ENCODE results near the gene SUGCT.
"Not testable (repeated sequence)": the region's sequence is repeated elsewhere in the genome, so short reads cannot be mapped to it uniquely, and the experiment has no call there.

The SUGCT gene

GRCh38 chr7:40332516-40332915 is 197.7 kb downstream of the SUGCT start:
- no peak for DNase-seq

- DNase-seq = no peak
Measured at GRCh38 chr7:40341836-40342235, 207.0 kb downstream of the SUGCT start.

- DNase-seq = no peak
Measured at GRCh38 chr7:40346554-40346953, 211.7 kb downstream of the SUGCT start.

- DNase-seq = no peak
Measured at GRCh38 chr7:40348126-40348728, 213.4 kb downstream of the SUGCT start.

- no peak for DNase-seq
Measured at GRCh38 chr7:40350100-40350499, 215.3 kb downstream of the SUGCT start.

GRCh38 chr7:40354711-40355110 is 219.9 kb downstream of the SUGCT start:
- DNase-seq = no peak

- no peak for DNase-seq
Measured at GRCh38 chr7:40356312-40356711, 221.5 kb downstream of the SUGCT start.

- DNase-seq = no peak
Measured at GRCh38 chr7:40356871-40357709, 222.3 kb downstream of the SUGCT start.

GRCh38 chr7:40369641-40370277 is 235.0 kb downstream of the SUGCT start:
- no peak for DNase-seq

GRCh38 chr7:40371806-40372440 is 237.1 kb downstream of the SUGCT start:
- DNase-seq = no peak

- DNase-seq = no peak
Measured at GRCh38 chr7:40374575-40374974, 239.8 kb downstream of the SUGCT start.

- DNase-seq = no peak
Measured at GRCh38 chr7:40380111-40380510, 245.3 kb downstream of the SUGCT start.

GRCh38 chr7:40382145-40382544 is 247.3 kb downstream of the SUGCT start:
- DNase-seq = no peak

GRCh38 chr7:40393660-40394059 is 258.9 kb downstream of the SUGCT start:
- no peak for DNase-seq

- DNase-seq = no peak
Measured at GRCh38 chr7:40394400-40394799, 259.6 kb downstream of the SUGCT start.

GRCh38 chr7:40400525-40400924 is 265.7 kb downstream of the SUGCT start:
- no peak for DNase-seq

GRCh38 chr7:40401406-40401805 is 266.6 kb downstream of the SUGCT start:
- no peak for DNase-seq

- DNase-seq = no peak
Measured at GRCh38 chr7:40402661-40403060, 267.9 kb downstream of the SUGCT start.

- DNase-seq = no peak
Measured at GRCh38 chr7:40403703-40404476, 269.1 kb downstream of the SUGCT start.

- DNase-seq = no peak
Measured at GRCh38 chr7:40405991-40406390, 271.2 kb downstream of the SUGCT start.

- no peak for DNase-seq
Measured at GRCh38 chr7:40412323-40412722, 277.5 kb downstream of the SUGCT start.

- not testable (repeated sequence) for DNase-seq
Measured at GRCh38 chr7:40414704-40415103, 279.9 kb downstream of the SUGCT start.

GRCh38 chr7:40418448-40418847 is 283.6 kb downstream of the SUGCT start:
- no peak for DNase-seq

All from NCI-H748 treated with DMSO at 0.1 percent for 48 hours (cell line).